Ovary (tissue), 9 donors: Measurements from ENCODE around the gene CAMKMT. TPM values are rescaled to one million over a fixed set of nuclear protein-coding genes. Genes with fewer than 3 reads are reported as not detected.

Source experiments
- DNase-seq, 5 donors: peaks; one replicate each; pipeline ENCODE4 v3.0.0-alpha.2; 2019 to 2020
- H3K27ac ChIP-seq, 2 donors: fragments of 200-600 bp; one replicate each; pipeline versions ENCODE4 v1.5.1 to v1.8.0; 2019 to 2022
- H3K27me3 ChIP-seq: fragments of 200-600 bp; one replicate; pipeline ENCODE4 v1.8.0; 2022
- H3K36me3 ChIP-seq: fragments of 200-600 bp; sonication (generic); one replicate; pipeline ENCODE4 v1.5.1; 2019
- H3K4me1 ChIP-seq: one replicate; pipeline ENCODE4 v1.8.1; 2013; ENCODE audit warnings: mild to moderate bottlenecking, moderate library complexity; ENCODE audit not compliant: insufficient read depth
- H3K4me3 ChIP-seq: fragments of 200-600 bp; sonication (generic); one replicate; pipeline ENCODE4 v1.5.1; 2017
- H3K9me3 ChIP-seq, 2 donors: fragments of 200-600 bp in 1 of 2; sonication (generic) in 1 of 2; one replicate each; pipeline versions ENCODE4 v1.5.1 to v1.8.1; 2013 to 2019; ENCODE audit warnings: mild to moderate bottlenecking in 1 of 2, moderate library complexity in 1 of 2
- CTCF ChIP-seq, 3 donors: fragments of 450-650 bp in 2 of 3; fragments of 200-600 bp in 1 of 3; IDR thresholded peaks; one replicate each; pipeline versions ENCODE4 v1.5.1 to v1.8.0; 2016 to 2022; ENCODE audit warnings: antibody characterized with exemption in 3 of 3, mild to moderate bottlenecking in 1 of 3
- EP300 ChIP-seq: sonication (generic); formaldehyde crosslinking; IDR thresholded peaks from one replicate; pipeline ENCODE4 v1.6.1; 2017; ENCODE audit warnings: antibody characterized with exemption
- POLR2A ChIP-seq: fragments of 450-650 bp; IDR thresholded peaks from one replicate; pipeline ENCODE4 v1.6.1; 2017; ENCODE audit warnings: antibody characterized with exemption, mild to moderate bottlenecking, moderate library complexity
- WGBS, 3 donors: extraction: QIAGEN DNeasy Blood & Tissue Kit in 1 of 3; methylation state at CpG; one replicate each; pipeline versions ENCODE4 v1.1.5 to v1.1.7; 2013 to 2017; 5-methylcytosine and 5-hydroxymethylcytosine counted together
- intact Hi-C, 4 donors: fragments of 100-400 bp; cut with DNase I; formaldehyde crosslinking; loops; one replicate each; pipeline versions ENCODE4 v1.11.0 to v1.15.1; 2022 to 2023
- polyA plus RNA-seq, 2 donors: library from polyadenylated mRNA; stranded (reverse); fragments of 200-250 nt in 1 of 2; fragments of 350-450 nt in 1 of 2; fragmentation: Illumina TruSeq in 1 of 2; extraction: RNeasy Lipid Tissue Mini Kit (QIAGEN cat#74804) in 1 of 2; gene quantifications; one replicate each; pipeline ENCODE4 v1.2.3, GENCODE V29; 2013 to 2014
- total RNA-seq, 7 donors: library from RNA; depleted of rRNA in 2 of 7; stranded (reverse); fragments of >200 nt in 2 of 7; fragmentation: NEBNext Ultra II Directional in 3 of 7; extraction: Animal tissue kit (Norgen Biotek cat#: 25700) in 3 of 7; gene quantifications; one replicate each; pipeline versions ENCODE4 v1.1.0 to v1.2.4, GENCODE V29; 2016 to 2023
- donor health status: DM: no; HTN: no; CAD: no; lungs with moderate emphysema.
- donor health status: DM: no; HTN: no; CAD: no.
- donor health status: Bipolar disorder and iron deficiency.
- donor health status: DM: yes; HTN: yes; CAD: no.
- donor health status: DM: no; HTN: no; CAD: no.
- donor health status: DM: yes; HTN: yes; CAD: no.

CAMKMT gene
- total and polyA plus RNA-seq, 9 donors, result 3.5 to 10.7 (median 8.9) TPM

DNA sequence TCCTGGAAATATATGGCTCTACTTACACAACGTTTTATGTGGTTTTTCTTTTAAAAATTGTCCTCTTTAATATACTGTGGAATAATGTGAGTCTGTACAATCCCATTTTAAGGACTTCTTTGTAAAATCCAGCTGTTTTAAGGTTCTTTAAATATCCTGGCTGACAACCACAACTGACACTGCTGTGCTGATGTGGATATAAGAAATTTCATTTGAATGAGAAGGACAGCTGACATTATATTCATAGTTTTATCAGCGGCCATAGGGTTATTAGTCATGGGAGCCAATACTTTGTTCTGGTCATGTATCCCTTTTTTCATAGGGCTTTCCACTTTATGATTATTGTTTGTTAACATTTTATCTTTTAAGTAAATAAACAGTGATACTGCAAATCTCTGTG, 169.5 kb downstream of the CAMKMT start:
- Histone ChIP-seq H3K4me1 (no peaks in the 10 kb centered on the region), H3K27me3 (no peaks in the 10 kb centered on the region), H3K27ac (no peak overlapping the region), H3K36me3 (no peaks in the 10 kb centered on the region), H3K9me3 (no peaks in the 10 kb centered on the region), H3K4me3 (no peak overlapping the region)
- intact Hi-C loops, result no loop called here
- 57 to 71% (median 57%) methylated on average over 2 of the region's 2 CpGs for WGBS, 3 donors
- DNase-seq, result no peak
- TF ChIP-seq CTCF (IDR thresholded peaks at IDR 0.05), result no peak
- no peak for TF ChIP-seq EP300
- no peak for TF ChIP-seq POLR2A

DNA sequence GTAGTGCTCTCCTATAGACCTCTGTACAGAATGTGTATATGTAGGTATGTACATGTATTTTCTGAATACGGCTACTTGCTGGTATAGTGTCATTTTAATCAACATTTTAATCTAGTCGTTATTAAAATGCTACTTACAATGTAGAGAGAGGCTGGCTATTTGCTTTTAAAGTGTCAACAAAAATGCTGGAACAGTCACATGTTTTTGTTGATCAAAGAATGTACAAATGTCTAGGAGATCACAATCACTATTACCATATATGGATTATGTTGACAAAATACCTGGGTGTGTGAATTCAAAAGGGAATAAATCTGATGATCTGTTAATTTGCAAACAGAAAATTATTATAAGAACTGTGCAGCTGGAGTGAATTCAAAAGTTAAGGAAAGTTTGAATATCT, 170.3 kb downstream of the CAMKMT start:
- no peaks in the 10 kb centered on the region for H3K36me3 ChIP-seq
- no peaks in the 10 kb centered on the region for H3K27me3 ChIP-seq
- 70 to 87% (median 86%) methylated on average over 2 of the region's 2 CpGs for WGBS, 3 donors
- H3K27ac ChIP-seq, result no peak overlapping the region
- DNase-seq, result no peak
- H3K9me3 ChIP-seq, result no peaks in the 10 kb centered on the region
- TF ChIP-seq EP300 (no peak), CTCF (IDR thresholded peaks at IDR 0.05) (no peak), POLR2A (no peak)
- no peaks in the 10 kb centered on the region for H3K4me1 ChIP-seq
- H3K4me3 ChIP-seq, result no peak overlapping the region
- intact Hi-C loops, result no loop called here

DNA sequence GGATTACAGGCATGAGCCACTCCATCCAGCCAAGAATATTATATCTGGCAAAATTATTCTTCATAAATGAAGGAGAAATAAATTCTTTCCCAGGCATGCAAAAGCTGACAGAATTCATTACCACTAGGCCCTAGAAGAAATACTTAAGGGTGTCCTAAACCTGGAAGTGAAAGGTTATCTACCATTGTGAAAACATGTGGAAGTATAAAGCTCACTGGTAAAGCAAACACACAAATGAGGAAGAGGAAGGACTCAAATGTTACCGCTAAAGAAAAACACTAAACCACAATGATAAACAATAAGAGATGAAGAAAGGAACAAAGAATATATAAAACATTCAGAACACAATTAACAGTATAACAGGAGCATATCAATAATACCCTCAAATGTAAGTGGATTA, 171.8 kb downstream of the CAMKMT start:
- intact Hi-C loops, result no loop called here

GRCh38 chr2:44535376-44535775, 173.6 kb downstream of the CAMKMT start:
- TF ChIP-seq EP300 (no peak), POLR2A (no peak), CTCF (IDR thresholded peaks at IDR 0.05) (no peak)
- Histone ChIP-seq H3K27me3 (no peaks in the 10 kb centered on the region), H3K9me3 (no peaks in the 10 kb centered on the region), H3K4me3 (no peak overlapping the region), H3K27ac (no peak overlapping the region), H3K36me3 (no peaks in the 10 kb centered on the region), H3K4me1 (no peaks in the 10 kb centered on the region)
- no peak for DNase-seq
- intact Hi-C loops, result no loop called here
- 75 to 95% (median 87%) methylated on average over 1 of the region's 1 CpG for WGBS, 3 donors

More for the DNA sequence above, 171.8 kb downstream of the CAMKMT start:
- H3K27ac ChIP-seq, result no peak overlapping the region
- H3K36me3 ChIP-seq, result no peaks in the 10 kb centered on the region
- DNase-seq, result no peak
- no peak overlapping the region for H3K4me3 ChIP-seq
- no peaks in the 10 kb centered on the region for H3K4me1 ChIP-seq
- no peaks in the 10 kb centered on the region for H3K27me3 ChIP-seq
- 95 to 97% (median 95%) methylated on average over 1 of the region's 1 CpG for whole genome bisulfite sequencing, 3 donors
- TF ChIP-seq POLR2A (no peak), CTCF (IDR thresholded peaks at IDR 0.05) (no peak), EP300 (no peak)
- H3K9me3 ChIP-seq, result no peaks in the 10 kb centered on the region

DNA sequence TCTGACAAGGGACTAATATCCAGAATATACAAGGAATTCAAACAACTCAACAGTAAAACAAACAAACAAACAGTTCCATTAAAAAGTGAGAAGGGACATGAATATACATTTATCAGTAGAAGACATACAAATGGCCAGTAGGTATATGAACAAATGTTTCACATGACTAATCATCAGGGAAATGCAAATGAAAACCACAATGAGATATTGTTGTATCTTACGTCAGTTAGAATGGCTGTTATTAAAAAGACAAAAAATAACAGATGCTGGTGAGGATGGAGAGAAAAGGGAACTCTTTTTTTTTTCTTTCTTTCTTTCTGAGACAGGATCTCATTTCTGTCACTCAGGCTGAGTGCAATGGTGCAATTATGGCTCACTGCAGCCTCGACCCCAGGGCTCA, 175.5 kb downstream of the CAMKMT start:
- Histone ChIP-seq H3K4me3 (no peak overlapping the region), H3K36me3 (no peaks in the 10 kb centered on the region), H3K27ac (no peak overlapping the region), H3K27me3 (no peaks in the 10 kb centered on the region), H3K4me1 (no peaks in the 10 kb centered on the region), H3K9me3 (no peaks in the 10 kb centered on the region)
- intact Hi-C loops, result no loop called here
- WGBS, 3 donors, result 93 to 94% (median 94%) methylated on average over 2 of the region's 2 CpGs
- TF ChIP-seq POLR2A (no peak), CTCF (IDR thresholded peaks at IDR 0.05) (no peak), EP300 (no peak)
- DNase-seq, result no peak
